H1 (cell line): ENCODE data around the gene AFF4. TPM values are rescaled to one million over a fixed set of nuclear protein-coding genes. Genes with fewer than 3 reads are reported as not detected.

Experiments
- CTCF ChIA-PET: fragments of 300-600 bp; sonication (Branson Sonifier 250); formaldehyde crosslinking; loops from one replicate; lab custom pipeline; 2021; ENCODE audit not compliant: partially characterized antibody; lab: Charles Lee
- POLR2A ChIA-PET: fragments of 300-600 bp; sonication (Branson Sonifier 250); formaldehyde crosslinking; loops from one replicate; lab custom pipeline; 2021; ENCODE audit warnings: inconsistent platforms; ENCODE audit not compliant: partially characterized antibody; lab: Charles Lee
- DNase-seq, 2 experiments: peaks; one replicate each; pipeline versions ENCODE4 v3.0.0 to v3.0.0-alpha.2; 2010 to 2022; ENCODE audit warnings: low spot score in 2 of 2, low read depth in 1 of 2, mixed read lengths in 1 of 2
- FAIRE-seq: peaks from 2 replicates; lab custom pipeline; 2011; peaks lifted over from hg19 to GRCh38; lab: Jason Lieb, UNC
- H2AFZ ChIP-seq: 2 replicates; pipeline ENCODE4 v1.8.1; 2012; ENCODE audit warnings: low read length, inconsistent platforms
- H2AK5ac ChIP-seq: 2 replicates; pipeline ENCODE4 v1.6.1; 2013; ENCODE audit warnings: low read depth, low read length
- H2BK120ac ChIP-seq: replicated peaks from 2 replicates; pipeline ENCODE3; 2013; ENCODE audit warnings: low read depth, low read length, inconsistent platforms
- H2BK12ac ChIP-seq: 2 replicates; pipeline ENCODE4 v1.6.1; 2013; ENCODE audit warnings: low read depth, low read length
- H2BK15ac ChIP-seq: 2 replicates; pipeline ENCODE4 v1.6.1; 2013; ENCODE audit warnings: low read length
- H2BK20ac ChIP-seq: 2 replicates; pipeline ENCODE4 v1.6.1; 2013; ENCODE audit warnings: low read length
- H2BK5ac ChIP-seq: 2 replicates; pipeline ENCODE4 v1.6.1; 2013; ENCODE audit warnings: low read depth, low read length
- H3K14ac ChIP-seq: 2 replicates; pipeline ENCODE4 v1.6.1; 2013; ENCODE audit warnings: inconsistent platforms; ENCODE audit not compliant: insufficient read length
- H3K18ac ChIP-seq: 2 replicates; pipeline ENCODE4 v1.6.1; 2013; ENCODE audit warnings: low read length; ENCODE audit errors: extremely low read depth
- H3K23ac ChIP-seq: 2 replicates; pipeline ENCODE4 v1.6.1; 2013; ENCODE audit warnings: inconsistent platforms; ENCODE audit not compliant: insufficient read length
- H3K23me2 ChIP-seq: 2 replicates; pipeline ENCODE4 v1.6.1; 2013; ENCODE audit warnings: low read depth, low read length
- H3K27ac ChIP-seq: 2 replicates; pipeline ENCODE4 v1.6.1; 2011; ENCODE audit warnings: low read depth, low read length, inconsistent platforms
- H3K27me3 ChIP-seq, 4 experiments: replicated peaks in 1 of 4; 1 replicate in 1 of 4; 2 replicates in 3 of 4; pipeline versions ENCODE4 v1.6.1 to v1.8.1; 2011 to 2013; ENCODE audit warnings: low read length in 3 of 4, mild to moderate bottlenecking in 3 of 4, inconsistent platforms in 2 of 4, mixed read lengths in 2 of 4, moderate library complexity in 1 of 4; ENCODE audit not compliant: control insufficient read depth in 3 of 4, insufficient read depth in 3 of 4; ENCODE audit errors: extremely low read depth in 1 of 4
- H3K36me3 ChIP-seq, 4 experiments: 2 replicates each; pipeline versions ENCODE4 v1.6.1 to v1.8.1; 2011 to 2013; ENCODE audit warnings: mild to moderate bottlenecking in 4 of 4, low read length in 3 of 4, moderate library complexity in 2 of 4, control low read depth in 1 of 4, inconsistent platforms in 1 of 4; ENCODE audit not compliant: insufficient read depth in 4 of 4, control insufficient read depth in 2 of 4
- H3K4ac ChIP-seq: replicated peaks from 2 replicates; pipeline ENCODE3; 2013; ENCODE audit warnings: low read length, low read depth, mixed read lengths, inconsistent platforms; ENCODE audit not compliant: insufficient read length
- H3K4me1 ChIP-seq, 4 experiments: replicated peaks in 1 of 4; 1 replicate in 1 of 4; 2 replicates in 3 of 4; pipeline versions ENCODE4 v1.6.1 to v1.8.1; 2011 to 2013; ENCODE audit warnings: low read length in 3 of 4, inconsistent platforms in 2 of 4, mixed read lengths in 1 of 4; ENCODE audit not compliant: insufficient read depth in 4 of 4, control insufficient read depth in 3 of 4
- H3K4me2 ChIP-seq, 2 experiments: 2 replicates each; pipeline versions ENCODE4 v1.6.1 to v1.8.1; 2011 to 2013; ENCODE audit warnings: low read depth in 2 of 2, low read length in 2 of 2, control low read depth in 1 of 2, inconsistent platforms in 1 of 2, mild to moderate bottlenecking in 1 of 2; ENCODE audit not compliant: insufficient read depth in 1 of 2
- H3K4me3 ChIP-seq, 4 experiments: fragments of 200-600, 300-600 bp in 1 of 4; sonication (generic), shearing (Covaris generic), sonication (Bioruptor Twin) in 1 of 4; 2 replicates each; pipeline versions ENCODE4 v1.5.1 to v1.8.1; 2011 to 2016; ENCODE audit warnings: low read length in 4 of 4, low read depth in 3 of 4, control low read depth in 2 of 4, inconsistent platforms in 2 of 4, mild to moderate bottlenecking in 2 of 4, mixed read lengths in 1 of 4, moderate library complexity in 1 of 4; ENCODE audit not compliant: insufficient read depth in 2 of 4; ENCODE audit errors: extremely low read depth in 1 of 4
- H3K56ac ChIP-seq: replicated peaks from 2 replicates; pipeline ENCODE3; 2013; ENCODE audit warnings: low read depth, mild to moderate bottlenecking, mixed read lengths, low read length, inconsistent platforms; ENCODE audit not compliant: insufficient read length
- H3K79me1 ChIP-seq: 2 replicates; pipeline ENCODE4 v1.6.1; 2013; ENCODE audit warnings: low read depth, low read length, control low read depth
- H3K79me2 ChIP-seq, 2 experiments: 2 replicates each; pipeline versions ENCODE4 v1.6.1 to v1.8.1; 2012 to 2013; ENCODE audit warnings: low read length in 2 of 2, mild to moderate bottlenecking in 2 of 2, inconsistent platforms in 1 of 2; ENCODE audit not compliant: insufficient read depth in 2 of 2, control insufficient read depth in 1 of 2
- H3K9ac ChIP-seq, 4 experiments: replicated peaks in 1 of 4; 1 replicate in 1 of 4; 2 replicates in 3 of 4; pipeline versions ENCODE4 v1.6.1 to v1.8.1; 2011 to 2013; ENCODE audit warnings: low read depth in 3 of 4, low read length in 3 of 4, control low read depth in 2 of 4, mild to moderate bottlenecking in 2 of 4, moderate library complexity in 2 of 4, inconsistent platforms in 1 of 4; ENCODE audit errors: extremely low read depth in 1 of 4
- H3K9me3 ChIP-seq, 2 experiments: 2 replicates each; pipeline versions ENCODE4 v1.6.1 to v1.8.1; 2012 to 2013; ENCODE audit warnings: mild to moderate bottlenecking in 2 of 2, moderate library complexity in 2 of 2, control low read depth in 1 of 2, inconsistent platforms in 1 of 2, low read depth in 1 of 2, low read length in 1 of 2, mixed read lengths in 1 of 2; ENCODE audit not compliant: insufficient read depth in 2 of 2
- H4K20me1 ChIP-seq, 2 experiments: replicated peaks in 1 of 2; 2 replicates each; pipeline versions ENCODE3 to v1.8.1; 2011 to 2013; ENCODE audit warnings: inconsistent platforms in 2 of 2, low read length in 2 of 2, mild to moderate bottlenecking in 1 of 2; ENCODE audit not compliant: insufficient read depth in 2 of 2, control insufficient read depth in 1 of 2
- H4K5ac ChIP-seq: 2 replicates; pipeline ENCODE4 v1.6.1; 2013; ENCODE audit warnings: low read length, low read depth, mixed read lengths, inconsistent platforms; ENCODE audit not compliant: insufficient read length
- H4K8ac ChIP-seq: 2 replicates; pipeline ENCODE4 v1.8.0; 2013; ENCODE audit warnings: mild to moderate bottlenecking, moderate library complexity, low read length, inconsistent platforms; ENCODE audit not compliant: insufficient read depth; ENCODE audit errors: extremely low read depth
- H4K91ac ChIP-seq: replicated peaks from 2 replicates; pipeline ENCODE3; 2013; ENCODE audit warnings: low read length, mixed read lengths, inconsistent platforms; ENCODE audit not compliant: insufficient read length
- CHD2 ChIP-seq: IDR thresholded peaks from 2 replicates; pipeline ENCODE4 v1.6.1; 2012; ENCODE audit warnings: low read length, improper control_type of control experiment
- JUN ChIP-seq: IDR thresholded peaks from 2 replicates; pipeline ENCODE4 v1.6.1; 2011; ENCODE audit warnings: low read depth, mild to moderate bottlenecking, improper control_type of control experiment, low read length
- RBBP5 ChIP-seq: IDR thresholded peaks from 2 replicates; pipeline ENCODE4 v1.7.1; 2012; ENCODE audit warnings: low read depth, mild to moderate bottlenecking, inconsistent platforms, low read length, moderate library complexity, borderline replicate concordance
- SP4 ChIP-seq: IDR thresholded peaks from 2 replicates; pipeline ENCODE4 v1.6.1; 2012; ENCODE audit warnings: low read length, inconsistent platforms
- WGBS, 2 experiments: shearing (Covaris generic) in 1 of 2; methylation state at CpG; one replicate each; pipeline versions ENCODE4 v1.1.6 to v1.1.7; 2013 to 2015; ENCODE audit warnings: low lambda C conversion rate in 2 of 2, mixed read lengths in 2 of 2, inconsistent platforms in 1 of 2, low coverage in 1 of 2, missing lambda C conversion rate in 1 of 2; ENCODE audit not compliant: insufficient replicate concordance in 2 of 2, insufficient coverage in 1 of 2, insufficient read length in 1 of 2; ENCODE audit errors: extremely low coverage in 1 of 2, missing lambda C conversion rate in 1 of 2; 5-methylcytosine and 5-hydroxymethylcytosine counted together
- polyA plus RNA-seq, 7 experiments: library from polyadenylated mRNA; depleted of rRNA in 3 of 7; stranded (reverse) in 5 of 7; unstranded in 2 of 7; fragments of >200 nt in 5 of 7; fragments of 200-250 nt in 2 of 7; gene quantifications; 1 replicate in 5 of 7; 2 replicates in 1 of 7; 4 replicates in 1 of 7; pipeline versions ENCODE4 v1.2.1 to v1.2.3, GENCODE V29; 2011 to 2013; ENCODE audit warnings: missing spikeins in 2 of 7, mixed read lengths in 2 of 7
- total RNA-seq: library from RNA; stranded (reverse); fragmentation: NEBNext Ultra II Directional; extraction: Animal tissue kit (Norgen Biotek cat#: 25700); gene quantifications from 2 replicates; pipeline ENCODE4 v1.2.1, GENCODE V29; 2021

Gene AFF4
- total and polyA plus RNA-seq, 2 of the 8 experiments (the other 6 are each of a cell fraction or from before 2014, with no cell fraction given): 12.0 to 61.4 TPM

DNA sequence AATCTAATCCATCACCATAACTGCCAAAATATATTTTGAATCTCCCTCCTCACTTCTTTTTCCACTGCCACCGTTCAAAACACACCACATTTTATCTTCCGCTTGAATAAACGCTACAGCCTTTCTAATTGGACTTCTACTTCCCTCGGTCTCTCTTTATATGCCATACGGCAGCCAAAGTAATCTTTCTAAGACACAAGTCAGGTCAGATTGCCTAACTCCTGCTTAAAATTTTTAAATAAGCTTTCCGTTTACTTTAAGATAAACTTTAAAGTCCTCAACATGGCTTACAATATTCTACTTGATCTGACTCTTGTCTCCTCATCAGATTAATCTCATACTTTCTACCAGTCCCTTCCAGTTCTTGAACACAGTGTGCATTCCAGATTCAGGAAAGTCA is 9.7 kb downstream of the AFF4 start:
- peaks cover 0 to 8% (median 3%) of the 10 kb centered on the region in 4 experiments; a peak in 2 of 8 replicates for H3K36me3 ChIP-seq
- peaks cover 34 to 93% of the 10 kb centered on the region in 2 experiments for H3K79me2 ChIP-seq
- H3K23ac ChIP-seq: no peak overlapping the region
- no peaks in the 10 kb centered on the region for H3K4me1 ChIP-seq
- peaks cover 7 to 19% of the 10 kb centered on the region in 2 experiments for H4K20me1 ChIP-seq
- no peak for TF ChIP-seq CHD2
- TF ChIP-seq JUN: no peak
- TF ChIP-seq RBBP5: no peak
- no peak for TF ChIP-seq SP4
- no peak overlapping the region for H2AK5ac ChIP-seq
- H2BK15ac ChIP-seq: no peak overlapping the region
- H3K9ac ChIP-seq: no peak overlapping the region
- H3K18ac ChIP-seq: no peak overlapping the region
- no peak overlapping the region for H3K27ac ChIP-seq
- H3K9me3 ChIP-seq: no peaks in the 10 kb centered on the region
- ChIA-PET CTCF (no interaction called here), POLR2A (interaction anchor here (0.6 to 1.7 kb wide), 3 partner anchors 10 to 23 kb away, joined by 3 to 4 read pairs (median 4); partner anchors contain the start of gene AFF4)
- WGBS, 2 experiments: 81 to 100% methylated on average over 3 to 6 of the region's 6 CpGs
- H3K14ac ChIP-seq: no peak overlapping the region
- no peak overlapping the region for H4K91ac ChIP-seq
- H3K4me2 ChIP-seq: no peak overlapping the region
- H4K8ac ChIP-seq: no peak overlapping the region
- H3K4ac ChIP-seq: no peak overlapping the region
- peaks cover 9% of the 10 kb centered on the region for H3K79me1 ChIP-seq
- no peak overlapping the region for H2BK20ac ChIP-seq
- no peak overlapping the region for H4K5ac ChIP-seq
- no peak overlapping the region for H2AFZ ChIP-seq
- FAIRE-seq (no peak), DNase-seq (no peak)
- H2BK120ac ChIP-seq: no peak overlapping the region
- H2BK5ac ChIP-seq: no peak overlapping the region
- H3K23me2 ChIP-seq: no peaks in the 10 kb centered on the region
- H3K56ac ChIP-seq: no peak overlapping the region
- H2BK12ac ChIP-seq: no peak overlapping the region
- H3K27me3 ChIP-seq: no peaks in the 10 kb centered on the region
- H3K4me3 ChIP-seq: no peak overlapping the region
